SIG-M5 treated with dmso at 0.1 percent for 504 hours (cell line): Measurements from ENCODE around the gene CCDC136.
A peak's percentile ranks its signal among the peaks of the same experiment; 100 is the strongest.

ENCODE experiments used
- DNase-seq: peaks from one replicate; lab custom pipeline; 2025; ENCODE audit not compliant: unreplicated experiment; lab: John Stamatoyannopoulos, UW

Gene CCDC136

GRCh38 chr7:128791121-128791971, at the start of gene CCDC136:
CCDC136 (plus strand) TSS chr7:128791968; CDS start chr7:128792412, 444 bp downstream.
- peak; percentile 33 for DNase-seq

- DNase-seq = no peak
These were observed 49.6 kb upstream of the CCDC136 start for GRCh38 chr7:128742206-128742605.

- no peak for DNase-seq
These were observed 48.5 kb upstream of the CCDC136 start for GRCh38 chr7:128743112-128743772.

- no peak for DNase-seq
These were observed 47.3 kb upstream of the CCDC136 start for GRCh38 chr7:128744366-128744905.

GRCh38 chr7:128745706-128746105, 46.1 kb upstream of the CCDC136 start:
- DNase-seq = no peak

- DNase-seq = no peak
These were observed 44.3 kb upstream of the CCDC136 start for GRCh38 chr7:128747327-128748079.

- no peak for DNase-seq
These were observed 39.5 kb upstream of the CCDC136 start for GRCh38 chr7:128752251-128752650.

- no peak for DNase-seq
These were observed 36.5 kb upstream of the CCDC136 start for GRCh38 chr7:128755075-128755818.

GRCh38 chr7:128755819-128756476, 35.8 kb upstream of the CCDC136 start:
- DNase-seq = no peak

GRCh38 chr7:128757203-128757602, 34.6 kb upstream of the CCDC136 start:
- no peak for DNase-seq

- no peak for DNase-seq
These were observed 33.2 kb upstream of the CCDC136 start for GRCh38 chr7:128758553-128758952.

- no peak for DNase-seq
These were observed 32.5 kb upstream of the CCDC136 start for GRCh38 chr7:128759242-128759641.

GRCh38 chr7:128763541-128763940, 28.2 kb upstream of the CCDC136 start:
- no peak for DNase-seq

GRCh38 chr7:128767475-128768110, 24.2 kb upstream of the CCDC136 start:
- no peak for DNase-seq

- DNase-seq = no peak
These were observed 21.5 kb upstream of the CCDC136 start for GRCh38 chr7:128770233-128770632.

- no peak for DNase-seq
These were observed 18.2 kb upstream of the CCDC136 start for GRCh38 chr7:128773604-128774003.

GRCh38 chr7:128774029-128774689, 17.6 kb upstream of the CCDC136 start:
- no peak for DNase-seq

GRCh38 chr7:128774921-128775320, 16.8 kb upstream of the CCDC136 start:
- no peak for DNase-seq
